ENCODE measurements around the gene RPS21. TPM values are rescaled to one million over a fixed set of nuclear protein-coding genes. Genes with fewer than 3 reads are reported as not detected.
A peak's percentile ranks its signal among the peaks of the same experiment; 100 is the strongest.

The RPS21 gene
- total and polyA plus RNA-seq, 5 donors: 703 to 2,060 (median 755) TPM

DNA sequence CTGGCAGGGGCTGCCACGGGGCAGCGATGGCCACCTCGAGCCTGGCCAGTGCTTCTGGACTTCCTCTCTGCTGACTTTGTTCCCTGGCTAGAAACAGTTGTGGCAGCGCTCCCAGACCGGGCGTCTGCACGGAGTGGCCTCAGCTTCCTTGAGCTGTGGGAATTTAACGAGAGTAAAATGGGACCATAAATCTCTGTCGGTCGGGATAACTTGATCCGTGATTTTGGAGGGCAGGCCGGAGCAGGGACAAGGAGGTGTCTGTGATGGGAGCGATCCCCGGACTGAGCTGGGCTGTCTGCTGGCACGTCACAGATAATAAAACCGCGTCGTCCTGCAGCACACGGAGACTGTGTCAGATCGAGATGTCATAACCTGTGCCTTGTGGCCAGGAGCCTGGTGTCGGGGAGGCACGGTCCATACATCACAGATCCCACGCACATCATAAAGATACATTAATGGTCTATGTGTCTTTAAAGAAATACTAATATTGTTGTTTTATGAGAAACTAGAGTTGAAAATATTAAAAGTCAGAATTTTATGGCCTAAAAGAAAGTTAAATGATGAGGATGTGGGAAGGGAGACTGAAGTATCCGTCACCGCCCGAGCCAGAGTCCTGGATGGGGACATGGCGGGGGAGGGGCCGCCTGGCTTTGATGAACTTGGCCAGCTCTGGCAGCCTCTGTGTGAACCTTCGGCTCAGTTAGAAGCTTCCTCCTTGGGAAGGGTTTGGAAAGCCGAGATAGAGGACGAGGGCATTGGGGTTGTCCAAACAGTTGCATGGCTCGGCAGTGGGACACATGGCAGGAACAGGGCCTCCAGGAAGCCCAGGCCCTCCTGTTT, 47.0 kb downstream of the RPS21 start:
- no peaks in the 10 kb centered on the region for H3K27me3 ChIP-seq (ENCODE audit: control insufficient read depth, insufficient read depth)
- ATAC-seq (peak; percentile 68 to 82), DNase-seq (peak; percentile 71 to 90 (median 86))
- H3K4me1 ChIP-seq (ENCODE audit: control insufficient read depth, insufficient read depth, low read length): no peaks in the 10 kb centered on the region
- H3K27ac ChIP-seq (ENCODE audit: low read length): peak overlapping the region; percentile 13
- no peak overlapping the region for H3K4me3 ChIP-seq (ENCODE audit: low read length)
- intact Hi-C loops (cut with DNase I): no loop called here
- H3K9me3 ChIP-seq (ENCODE audit: control insufficient read depth, low read length): no peaks in the 10 kb centered on the region
- 14% methylated on average over 32 of the region's 32 CpGs for WGBS

DNA sequence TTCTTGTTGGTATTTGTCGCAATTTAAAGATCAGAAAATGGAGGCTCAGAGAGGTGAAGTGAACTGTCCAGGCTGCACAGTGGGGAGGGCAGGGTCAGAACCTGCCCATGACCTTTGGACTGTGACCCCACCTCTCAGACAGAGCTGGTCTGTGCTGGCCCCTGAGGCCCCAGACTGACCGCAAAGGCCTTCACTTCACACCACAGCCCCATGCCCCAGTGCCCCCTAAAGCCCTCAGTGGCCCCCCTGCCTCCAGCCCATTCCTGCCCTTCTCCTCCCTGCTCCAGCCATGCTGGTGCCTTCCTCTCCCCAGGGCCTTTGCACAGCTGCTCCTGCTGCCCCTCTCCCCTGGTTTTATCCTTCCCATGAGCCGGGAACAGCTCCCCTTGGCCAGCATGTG, 49.8 kb downstream of the RPS21 start:
- Histone ChIP-seq H3K27me3 (ENCODE audit: control insufficient read depth, insufficient read depth) (no peaks in the 10 kb centered on the region), H3K9me3 (ENCODE audit: control insufficient read depth, low read length) (no peaks in the 10 kb centered on the region), H3K4me3 (ENCODE audit: low read length) (no peak overlapping the region), H3K4me1 (ENCODE audit: control insufficient read depth, insufficient read depth, low read length) (no peaks in the 10 kb centered on the region), H3K27ac (ENCODE audit: low read length) (no peak overlapping the region)
- ATAC-seq: no peak
- WGBS: 89% methylated on average over 3 of the region's 3 CpGs
- intact Hi-C loops (cut with DNase I): no loop called here
- no peak for DNase-seq

DNA sequence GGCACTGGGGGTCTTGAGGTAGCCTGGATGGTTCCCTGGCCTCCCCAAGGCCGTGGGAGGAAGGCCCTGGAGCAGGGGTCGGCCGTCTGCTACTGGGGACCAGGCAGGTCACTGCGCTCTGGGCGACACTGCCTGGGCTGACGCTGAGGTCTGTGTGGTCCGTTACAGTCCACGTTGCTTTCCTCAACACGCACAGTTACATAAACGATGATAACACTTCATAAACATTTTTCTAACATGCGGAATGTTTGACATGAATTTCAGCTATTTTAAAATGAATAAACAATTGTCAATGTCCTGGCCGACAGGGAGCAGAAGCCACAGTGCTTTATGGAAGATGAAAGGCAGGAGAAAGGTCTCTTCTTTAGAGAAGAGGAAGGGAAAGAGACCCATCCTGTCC, 50.6 kb downstream of the RPS21 start:
- H3K4me3 ChIP-seq (ENCODE audit: low read length): no peak overlapping the region
- no peak overlapping the region for H3K27ac ChIP-seq (ENCODE audit: low read length)
- intact Hi-C loops (cut with DNase I): no loop called here
- H3K27me3 ChIP-seq (ENCODE audit: control insufficient read depth, insufficient read depth): no peaks in the 10 kb centered on the region
- no peaks in the 10 kb centered on the region for H3K4me1 ChIP-seq (ENCODE audit: control insufficient read depth, insufficient read depth, low read length)
- 71% methylated on average over 12 of the region's 12 CpGs for WGBS
- no peak for DNase-seq
- H3K9me3 ChIP-seq (ENCODE audit: control insufficient read depth, low read length): no peaks in the 10 kb centered on the region
- ATAC-seq: no peak

DNA sequence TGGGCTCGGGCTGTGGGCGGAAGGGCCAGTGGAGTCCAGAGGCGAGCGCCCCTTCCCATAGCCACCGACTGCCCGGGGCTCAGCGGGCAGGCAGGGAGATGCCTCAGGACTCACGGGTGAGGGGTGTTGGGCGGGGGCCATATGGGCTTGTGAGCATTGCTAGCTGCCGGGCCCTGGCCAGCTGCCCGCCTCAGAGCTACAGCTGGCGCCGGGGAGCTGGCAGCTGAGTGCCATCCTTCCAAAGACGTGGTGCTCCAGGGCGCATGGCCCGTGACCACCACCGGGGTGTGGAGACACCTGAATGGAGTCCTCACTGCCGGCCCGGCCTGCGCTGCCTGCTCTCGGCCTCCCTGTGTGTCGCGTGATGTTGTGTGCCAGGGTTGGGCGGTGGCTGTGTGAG, 51.0 kb downstream of the RPS21 start:
- WGBS: 71% methylated on average over 24 of the region's 24 CpGs
- intact Hi-C loops (cut with DNase I): no loop called here
- peak; percentile 5 to 8 for ATAC-seq
- Histone ChIP-seq H3K4me1 (ENCODE audit: control insufficient read depth, insufficient read depth, low read length) (no peaks in the 10 kb centered on the region), H3K27me3 (ENCODE audit: control insufficient read depth, insufficient read depth) (no peaks in the 10 kb centered on the region), H3K27ac (ENCODE audit: low read length) (no peak overlapping the region), H3K4me3 (ENCODE audit: low read length) (no peak overlapping the region), H3K9me3 (ENCODE audit: control insufficient read depth, low read length) (no peaks in the 10 kb centered on the region)
- DNase-seq: peak in 1 of 3 donors; percentile 72

Other genes with a start within 250 kb of the RPS21 start
- gene PSMA7, start 243.7 kb upstream of the RPS21 start, total RNA-seq: 100 to 1,000 TPM; 178 to 215 (median 206) TPM
- 244 TPM for gene PSMA7, start 243.7 kb upstream of the RPS21 start, polyA plus RNA-seq
- gene SS18L1, start 243.3 kb upstream of the RPS21 start, total RNA-seq: 1 to 10 TPM; 7.8 to 8.8 (median 8.1) TPM
- 6.2 TPM for gene SS18L1, start 243.3 kb upstream of the RPS21 start, polyA plus RNA-seq
- 10 to 100 TPM; 20.4 to 25.7 (median 25.1) TPM for gene MTG2, start 204.1 kb upstream of the RPS21 start, total RNA-seq
- 29.2 TPM for gene MTG2, start 204.1 kb upstream of the RPS21 start, polyA plus RNA-seq
- not detected for gene HRH3, start 166.8 kb upstream of the RPS21 start, total RNA-seq
- not detected for gene HRH3, start 166.8 kb upstream of the RPS21 start, polyA plus RNA-seq
- 10 to 100 TPM; 44.1 to 61.6 (median 44.7) TPM for gene OSBPL2, start 148.6 kb upstream of the RPS21 start, total RNA-seq
- gene OSBPL2, start 148.6 kb upstream of the RPS21 start, polyA plus RNA-seq: 20.0 TPM
- 10 to 100 TPM; 65.0 to 80.9 (median 73.4) TPM for gene ADRM1, start 84.1 kb upstream of the RPS21 start, total RNA-seq
- gene ADRM1, start 84.1 kb upstream of the RPS21 start, polyA plus RNA-seq: 87.5 TPM
- gene LAMA5, start 19.8 kb upstream of the RPS21 start, total RNA-seq: 10 to 100 TPM; 77.4 to 97.9 (median 86.8) TPM
- gene LAMA5, start 19.8 kb upstream of the RPS21 start, polyA plus RNA-seq: 93.7 TPM
- gene CABLES2, start 20.2 kb downstream of the RPS21 start, total RNA-seq: 10 to 100 TPM; 12.3 to 29.4 (median 16.3) TPM
- 10.9 TPM for gene CABLES2, start 20.2 kb downstream of the RPS21 start, polyA plus RNA-seq
- gene RBBP8NL, start 40.4 kb downstream of the RPS21 start, total RNA-seq: not detected
- gene RBBP8NL, start 40.4 kb downstream of the RPS21 start, polyA plus RNA-seq: not detected
- 1 to 10 TPM; 2.3 to 3.1 (median 2.5) TPM for gene GATA5, start 88.9 kb downstream of the RPS21 start, total RNA-seq
- 1.5 TPM for gene GATA5, start 88.9 kb downstream of the RPS21 start, polyA plus RNA-seq